SK-N-SH (cell line): ENCODE measurements around the gene TMIGD2.

Experiments used
- CTCF ChIP-seq: fragments of 200-600 bp; sonication (generic); IDR thresholded peaks from 2 replicates; pipeline ENCODE4 v1.6.1; 2017; ENCODE audit warnings: antibody characterized with exemption, mild to moderate bottlenecking, moderate library complexity
- EP300 ChIP-seq, 2 experiments: IDR thresholded peaks; 2 replicates each; pipeline versions ENCODE4 v1.4.0 to v1.6.1; 2012; ENCODE audit warnings: borderline replicate concordance in 1 of 2, low read depth in 1 of 2, low read length in 1 of 2
- FOSL2 ChIP-seq: IDR thresholded peaks from 2 replicates; pipeline ENCODE4 v1.4.0; 2012; ENCODE audit warnings: low read depth, mild to moderate bottlenecking, moderate library complexity, borderline replicate concordance
- FOXM1 ChIP-seq: IDR thresholded peaks from 2 replicates; pipeline ENCODE4 v1.4.0; 2012; ENCODE audit warnings: low read depth, mild to moderate bottlenecking
- JUND ChIP-seq: IDR thresholded peaks from 2 replicates; pipeline ENCODE4 v1.4.0; 2012
- NRF1 ChIP-seq: IDR thresholded peaks from 2 replicates; pipeline ENCODE4 v1.6.1; 2012; ENCODE audit warnings: low read depth, mild to moderate bottlenecking, low read length
- POLR2AphosphoS5 ChIP-seq: IDR thresholded peaks from 2 replicates; pipeline ENCODE4 v1.6.1; 2012; ENCODE audit warnings: low read depth, low read length
- REST ChIP-seq: IDR thresholded peaks from 2 replicates; pipeline ENCODE4 v1.6.1; 2012; ENCODE audit warnings: mild to moderate bottlenecking, low read depth, low read length, moderate library complexity
- SIN3A ChIP-seq: IDR thresholded peaks from 2 replicates; pipeline ENCODE4 v1.6.1; 2012; ENCODE audit warnings: low read depth, mild to moderate bottlenecking, low read length, moderate library complexity, borderline replicate concordance
- SMC3 ChIP-seq: IDR thresholded peaks from 2 replicates; pipeline ENCODE4 v1.6.1; 2012; ENCODE audit warnings: low read depth, low read length, improper control_type of control experiment
- TAF1 ChIP-seq: IDR thresholded peaks from 2 replicates; pipeline ENCODE4 v1.6.1; 2012; ENCODE audit warnings: low read depth, mild to moderate bottlenecking, low read length, moderate library complexity, borderline replicate concordance
- USF2 ChIP-seq: fragments of 150-350 bp; IDR thresholded peaks from 2 replicates; pipeline ENCODE4 v1.6.1; 2017; ENCODE audit warnings: antibody characterized with exemption, low read length, low read depth, borderline replicate concordance
- YY1 ChIP-seq: IDR thresholded peaks from 2 replicates; pipeline ENCODE4 v1.4.0; 2012; ENCODE audit warnings: low read depth, mild to moderate bottlenecking

GRCh38 chr19:4264812-4265211 is 37.4 kb downstream of the TMIGD2 start:
- TF ChIP-seq CTCF (no peak), JUND (no peak), REST (no peak), SMC3 (no peak), NRF1 (no peak), USF2 (no peak), YY1 (no peak), SIN3A (no peak), FOSL2 (no peak), POLR2AphosphoS5 (no peak), TAF1 (no peak), FOXM1 (no peak), EP300 (IDR thresholded peaks at IDR 0.05; ENCODE audit: borderline replicate concordance in 1 of 2, low read depth in 1 of 2, low read length in 1 of 2) (no peak)
